ENCODE data around the gene WAPL.

- TF ChIP-seq TCF12 (IDR thresholded peaks at IDR 0.05; ENCODE audit: low read depth, low read length) (no peak), RAD21 (IDR thresholded peaks at IDR 0.05 in 1 of 2, conservative IDR thresholded peaks at IDR 0.05 in 1 of 2; ENCODE audit: low read depth in 2 of 2, low read length in 2 of 2) (no peak), EZH2 (IDR thresholded peaks at IDR 0.05; ENCODE audit: low read depth, low read length, severe bottlenecking) (no peak), EGR1 (IDR thresholded peaks at IDR 0.05; ENCODE audit: borderline replicate concordance, low read depth, low read length) (no peak), CTCF (IDR thresholded peaks at IDR 0.05; ENCODE audit: control extremely low read depth in 1 of 3, insufficient read depth in 1 of 3, low read depth in 1 of 3, low read length in 3 of 3) (no peak), TAF1 (IDR thresholded peaks at IDR 0.05; ENCODE audit: low read depth, low read length) (no peak), BACH1 (IDR thresholded peaks at IDR 0.05; ENCODE audit: low read length) (no peak)
Measured at GRCh38 chr10:86506499-86506898, 15.1 kb downstream of the WAPL start.

Measured in H1 (cell line).